OCI-LY3 (cell line): Measurements from ENCODE around the gene NEURL1.

ENCODE experiments used
- EZH2phosphoT487 ChIP-seq: fragments of 200-600 bp; shearing (Covaris generic); IDR thresholded peaks from 2 replicates; pipeline ENCODE4 v1.6.1; 2018; ENCODE audit warnings: antibody characterized with exemption, mixed run types, low read depth
- TF ChIP-seq, protein P1 (sequence below): fragments of 200-600, 300-600 bp; sonication (generic); IDR thresholded peaks from 2 replicates; pipeline ENCODE4 v1.5.1; 2014; ENCODE audit warnings: antibody characterized with exemption, low read length, low read depth

DNA sequence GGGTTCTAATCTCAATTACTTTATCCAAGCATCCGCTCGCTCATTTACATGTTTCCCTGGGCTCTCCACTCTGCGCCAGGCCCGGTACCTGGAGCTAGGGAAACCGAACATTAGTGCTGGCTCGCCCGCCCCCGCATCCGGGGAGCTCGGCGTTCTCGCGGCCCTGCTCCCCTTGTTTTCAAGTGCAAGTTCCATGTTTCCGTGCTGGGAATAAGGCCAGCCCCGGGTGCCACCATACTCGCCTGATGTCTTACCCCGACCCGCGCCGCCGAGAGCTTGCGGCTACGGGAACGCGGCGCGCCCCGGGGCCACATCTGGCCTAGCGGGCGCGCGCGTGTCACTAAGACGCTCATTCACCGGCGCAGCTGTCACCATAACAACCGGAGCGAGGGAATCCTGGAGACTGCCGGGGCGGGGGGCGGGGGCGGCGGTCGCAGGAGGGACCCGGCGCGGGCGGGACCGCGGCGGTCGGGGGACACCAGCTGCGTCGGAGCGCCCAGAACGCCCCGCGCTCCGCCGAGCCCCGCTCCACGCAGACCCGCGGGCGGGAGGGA is at the start of gene NEURL1:
- TF ChIP-seq, protein P1, sequence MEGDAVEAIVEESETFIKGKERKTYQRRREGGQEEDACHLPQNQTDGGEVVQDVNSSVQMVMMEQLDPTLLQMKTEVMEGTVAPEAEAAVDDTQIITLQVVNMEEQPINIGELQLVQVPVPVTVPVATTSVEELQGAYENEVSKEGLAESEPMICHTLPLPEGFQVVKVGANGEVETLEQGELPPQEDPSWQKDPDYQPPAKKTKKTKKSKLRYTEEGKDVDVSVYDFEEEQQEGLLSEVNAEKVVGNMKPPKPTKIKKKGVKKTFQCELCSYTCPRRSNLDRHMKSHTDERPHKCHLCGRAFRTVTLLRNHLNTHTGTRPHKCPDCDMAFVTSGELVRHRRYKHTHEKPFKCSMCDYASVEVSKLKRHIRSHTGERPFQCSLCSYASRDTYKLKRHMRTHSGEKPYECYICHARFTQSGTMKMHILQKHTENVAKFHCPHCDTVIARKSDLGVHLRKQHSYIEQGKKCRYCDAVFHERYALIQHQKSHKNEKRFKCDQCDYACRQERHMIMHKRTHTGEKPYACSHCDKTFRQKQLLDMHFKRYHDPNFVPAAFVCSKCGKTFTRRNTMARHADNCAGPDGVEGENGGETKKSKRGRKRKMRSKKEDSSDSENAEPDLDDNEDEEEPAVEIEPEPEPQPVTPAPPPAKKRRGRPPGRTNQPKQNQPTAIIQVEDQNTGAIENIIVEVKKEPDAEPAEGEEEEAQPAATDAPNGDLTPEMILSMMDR: no peak
- no peak for TF ChIP-seq EZH2phosphoT487
